ENCODE measurements around the gene NKX2-4. TPM values are rescaled to one million over a fixed set of nuclear protein-coding genes. Genes with fewer than 3 reads are reported as not detected.

Gene NKX2-4
- total RNA-seq: not detected in 2 replicates

GRCh38 chr20:21397341-21398108 lies at the start of gene NKX2-4:
NKX2-4 (minus strand) TSS chr20:21397526; CDS start chr20:21397399, 127 bp downstream.

Other genes with a start within 250 kb of the NKX2-4 start
- gene XRN2, start 94.2 kb downstream of the NKX2-4 start, total RNA-seq: 82.9 and 85.6 TPM in 2 replicates
- not detected in 2 replicates for gene NKX2-2, start 116.5 kb upstream of the NKX2-4 start, total RNA-seq

Data from smooth muscle cell of bladder (primary cell).